H1 (cell line): ENCODE measurements around the gene SLC5A2. TPM values are rescaled to one million over a fixed set of nuclear protein-coding genes. Genes with fewer than 3 reads are reported as not detected.

Source experiments
- CTCF ChIA-PET: fragments of 300-600 bp; sonication (Branson Sonifier 250); formaldehyde crosslinking; loops from one replicate; lab custom pipeline; 2021; ENCODE audit not compliant: partially characterized antibody; lab: Charles Lee
- POLR2A ChIA-PET: fragments of 300-600 bp; sonication (Branson Sonifier 250); formaldehyde crosslinking; loops from one replicate; lab custom pipeline; 2021; ENCODE audit warnings: inconsistent platforms; ENCODE audit not compliant: partially characterized antibody; lab: Charles Lee
- DNase-seq, 2 experiments: peaks; one replicate each; pipeline versions ENCODE4 v3.0.0 to v3.0.0-alpha.2; 2010 to 2022; ENCODE audit warnings: low spot score in 2 of 2, low read depth in 1 of 2, mixed read lengths in 1 of 2
- FAIRE-seq: peaks from 2 replicates; lab custom pipeline; 2011; peaks lifted over from hg19 to GRCh38; lab: Jason Lieb, UNC
- H2AFZ ChIP-seq: 2 replicates; pipeline ENCODE4 v1.8.1; 2012; ENCODE audit warnings: low read length, inconsistent platforms
- H2AK5ac ChIP-seq: 2 replicates; pipeline ENCODE4 v1.6.1; 2013; ENCODE audit warnings: low read depth, low read length
- H2BK120ac ChIP-seq: replicated peaks from 2 replicates; pipeline ENCODE3; 2013; ENCODE audit warnings: low read depth, low read length, inconsistent platforms
- H2BK12ac ChIP-seq: 2 replicates; pipeline ENCODE4 v1.6.1; 2013; ENCODE audit warnings: low read depth, low read length
- H2BK15ac ChIP-seq: 2 replicates; pipeline ENCODE4 v1.6.1; 2013; ENCODE audit warnings: low read length
- H2BK20ac ChIP-seq: 2 replicates; pipeline ENCODE4 v1.6.1; 2013; ENCODE audit warnings: low read length
- H2BK5ac ChIP-seq: 2 replicates; pipeline ENCODE4 v1.6.1; 2013; ENCODE audit warnings: low read depth, low read length
- H3K14ac ChIP-seq: 2 replicates; pipeline ENCODE4 v1.6.1; 2013; ENCODE audit warnings: inconsistent platforms; ENCODE audit not compliant: insufficient read length
- H3K18ac ChIP-seq: 2 replicates; pipeline ENCODE4 v1.6.1; 2013; ENCODE audit warnings: low read length; ENCODE audit errors: extremely low read depth
- H3K23ac ChIP-seq: 2 replicates; pipeline ENCODE4 v1.6.1; 2013; ENCODE audit warnings: inconsistent platforms; ENCODE audit not compliant: insufficient read length
- H3K23me2 ChIP-seq: 2 replicates; pipeline ENCODE4 v1.6.1; 2013; ENCODE audit warnings: low read depth, low read length
- H3K27ac ChIP-seq: 2 replicates; pipeline ENCODE4 v1.6.1; 2011; ENCODE audit warnings: low read depth, low read length, inconsistent platforms
- H3K27me3 ChIP-seq, 4 experiments: replicated peaks in 1 of 4; 1 replicate in 1 of 4; 2 replicates in 3 of 4; pipeline versions ENCODE4 v1.6.1 to v1.8.1; 2011 to 2013; ENCODE audit warnings: low read length in 3 of 4, mild to moderate bottlenecking in 3 of 4, inconsistent platforms in 2 of 4, mixed read lengths in 2 of 4, moderate library complexity in 1 of 4; ENCODE audit not compliant: control insufficient read depth in 3 of 4, insufficient read depth in 3 of 4; ENCODE audit errors: extremely low read depth in 1 of 4
- H3K36me3 ChIP-seq, 4 experiments: 2 replicates each; pipeline versions ENCODE4 v1.6.1 to v1.8.1; 2011 to 2013; ENCODE audit warnings: mild to moderate bottlenecking in 4 of 4, low read length in 3 of 4, moderate library complexity in 2 of 4, control low read depth in 1 of 4, inconsistent platforms in 1 of 4; ENCODE audit not compliant: insufficient read depth in 4 of 4, control insufficient read depth in 2 of 4
- H3K4ac ChIP-seq: replicated peaks from 2 replicates; pipeline ENCODE3; 2013; ENCODE audit warnings: low read length, low read depth, mixed read lengths, inconsistent platforms; ENCODE audit not compliant: insufficient read length
- H3K4me1 ChIP-seq, 4 experiments: replicated peaks in 1 of 4; 1 replicate in 1 of 4; 2 replicates in 3 of 4; pipeline versions ENCODE4 v1.6.1 to v1.8.1; 2011 to 2013; ENCODE audit warnings: low read length in 3 of 4, inconsistent platforms in 2 of 4, mixed read lengths in 1 of 4; ENCODE audit not compliant: insufficient read depth in 4 of 4, control insufficient read depth in 3 of 4
- H3K4me2 ChIP-seq, 2 experiments: 2 replicates each; pipeline versions ENCODE4 v1.6.1 to v1.8.1; 2011 to 2013; ENCODE audit warnings: low read depth in 2 of 2, low read length in 2 of 2, control low read depth in 1 of 2, inconsistent platforms in 1 of 2, mild to moderate bottlenecking in 1 of 2; ENCODE audit not compliant: insufficient read depth in 1 of 2
- H3K4me3 ChIP-seq, 4 experiments: fragments of 200-600, 300-600 bp in 1 of 4; sonication (generic), shearing (Covaris generic), sonication (Bioruptor Twin) in 1 of 4; 2 replicates each; pipeline versions ENCODE4 v1.5.1 to v1.8.1; 2011 to 2016; ENCODE audit warnings: low read length in 4 of 4, low read depth in 3 of 4, control low read depth in 2 of 4, inconsistent platforms in 2 of 4, mild to moderate bottlenecking in 2 of 4, mixed read lengths in 1 of 4, moderate library complexity in 1 of 4; ENCODE audit not compliant: insufficient read depth in 2 of 4; ENCODE audit errors: extremely low read depth in 1 of 4
- H3K56ac ChIP-seq: replicated peaks from 2 replicates; pipeline ENCODE3; 2013; ENCODE audit warnings: low read depth, mild to moderate bottlenecking, mixed read lengths, low read length, inconsistent platforms; ENCODE audit not compliant: insufficient read length
- H3K79me1 ChIP-seq: 2 replicates; pipeline ENCODE4 v1.6.1; 2013; ENCODE audit warnings: low read depth, low read length, control low read depth
- H3K79me2 ChIP-seq, 2 experiments: 2 replicates each; pipeline versions ENCODE4 v1.6.1 to v1.8.1; 2012 to 2013; ENCODE audit warnings: low read length in 2 of 2, mild to moderate bottlenecking in 2 of 2, inconsistent platforms in 1 of 2; ENCODE audit not compliant: insufficient read depth in 2 of 2, control insufficient read depth in 1 of 2
- H3K9ac ChIP-seq, 4 experiments: replicated peaks in 1 of 4; 1 replicate in 1 of 4; 2 replicates in 3 of 4; pipeline versions ENCODE4 v1.6.1 to v1.8.1; 2011 to 2013; ENCODE audit warnings: low read depth in 3 of 4, low read length in 3 of 4, control low read depth in 2 of 4, mild to moderate bottlenecking in 2 of 4, moderate library complexity in 2 of 4, inconsistent platforms in 1 of 4; ENCODE audit errors: extremely low read depth in 1 of 4
- H3K9me3 ChIP-seq, 2 experiments: 2 replicates each; pipeline versions ENCODE4 v1.6.1 to v1.8.1; 2012 to 2013; ENCODE audit warnings: mild to moderate bottlenecking in 2 of 2, moderate library complexity in 2 of 2, control low read depth in 1 of 2, inconsistent platforms in 1 of 2, low read depth in 1 of 2, low read length in 1 of 2, mixed read lengths in 1 of 2; ENCODE audit not compliant: insufficient read depth in 2 of 2
- H4K20me1 ChIP-seq, 2 experiments: replicated peaks in 1 of 2; 2 replicates each; pipeline versions ENCODE3 to v1.8.1; 2011 to 2013; ENCODE audit warnings: inconsistent platforms in 2 of 2, low read length in 2 of 2, mild to moderate bottlenecking in 1 of 2; ENCODE audit not compliant: insufficient read depth in 2 of 2, control insufficient read depth in 1 of 2
- H4K5ac ChIP-seq: 2 replicates; pipeline ENCODE4 v1.6.1; 2013; ENCODE audit warnings: low read length, low read depth, mixed read lengths, inconsistent platforms; ENCODE audit not compliant: insufficient read length
- H4K8ac ChIP-seq: 2 replicates; pipeline ENCODE4 v1.8.0; 2013; ENCODE audit warnings: mild to moderate bottlenecking, moderate library complexity, low read length, inconsistent platforms; ENCODE audit not compliant: insufficient read depth; ENCODE audit errors: extremely low read depth
- H4K91ac ChIP-seq: replicated peaks from 2 replicates; pipeline ENCODE3; 2013; ENCODE audit warnings: low read length, mixed read lengths, inconsistent platforms; ENCODE audit not compliant: insufficient read length
- BRCA1 ChIP-seq: IDR thresholded peaks from 2 replicates; pipeline ENCODE4 v1.6.1; 2012; ENCODE audit warnings: low read depth, low read length, improper control_type of control experiment
- CEBPB ChIP-seq: IDR thresholded peaks from 2 replicates; pipeline ENCODE4 v1.6.1; 2012; ENCODE audit warnings: low read depth, low read length
- CHD1 ChIP-seq: IDR thresholded peaks from 2 replicates; pipeline ENCODE4 v1.6.1; 2012; ENCODE audit warnings: low read depth, low read length, improper control_type of control experiment
- EP300 ChIP-seq, 2 experiments: IDR thresholded peaks; 1 replicate in 1 of 2; 2 replicates in 1 of 2; pipeline ENCODE4 v1.6.1; 2011 to 2012; ENCODE audit warnings: low read depth in 2 of 2, low read length in 2 of 2, mild to moderate bottlenecking in 2 of 2, borderline replicate concordance in 1 of 2, inconsistent platforms in 1 of 2, moderate library complexity in 1 of 2
- HDAC6 ChIP-seq: IDR thresholded peaks from one replicate; pipeline ENCODE4 v1.7.1; 2012; ENCODE audit warnings: low read depth, mild to moderate bottlenecking, inconsistent platforms, low read length, moderate library complexity
- KDM4A ChIP-seq: IDR thresholded peaks from one replicate; pipeline ENCODE4 v1.7.1; 2012; ENCODE audit warnings: low read depth, mild to moderate bottlenecking, moderate library complexity, low read length, inconsistent platforms; ENCODE audit not compliant: severe bottlenecking
- MAX ChIP-seq: IDR thresholded peaks from 2 replicates; pipeline ENCODE4 v1.6.1; 2012; ENCODE audit warnings: inconsistent platforms
- SIN3A ChIP-seq, 2 experiments: IDR thresholded peaks in 1 of 2; conservative IDR thresholded peaks in 1 of 2; 2 replicates each; pipeline ENCODE4 v1.6.1; 2011 to 2012; ENCODE audit warnings: low read length in 2 of 2, improper control_type of control experiment in 1 of 2, low read depth in 1 of 2, mild to moderate bottlenecking in 1 of 2
- SP2 ChIP-seq: IDR thresholded peaks from 2 replicates; pipeline ENCODE4 v1.6.1; 2012; ENCODE audit warnings: mild to moderate bottlenecking, low read length, inconsistent platforms
- SRF ChIP-seq: IDR thresholded peaks from 2 replicates; pipeline ENCODE4 v1.6.1; 2011; ENCODE audit warnings: mild to moderate bottlenecking, low read depth, low read length, moderate library complexity
- TCF12 ChIP-seq: IDR thresholded peaks from 2 replicates; pipeline ENCODE4 v1.6.1; 2011; ENCODE audit warnings: low read depth, mild to moderate bottlenecking, low read length
- USF2 ChIP-seq: IDR thresholded peaks from 2 replicates; pipeline ENCODE4 v1.6.1; 2011; ENCODE audit warnings: low read length, improper control_type of control experiment
- WGBS, 2 experiments: shearing (Covaris generic) in 1 of 2; methylation state at CpG; one replicate each; pipeline versions ENCODE4 v1.1.6 to v1.1.7; 2013 to 2015; ENCODE audit warnings: low lambda C conversion rate in 2 of 2, mixed read lengths in 2 of 2, inconsistent platforms in 1 of 2, low coverage in 1 of 2, missing lambda C conversion rate in 1 of 2; ENCODE audit not compliant: insufficient replicate concordance in 2 of 2, insufficient coverage in 1 of 2, insufficient read length in 1 of 2; ENCODE audit errors: extremely low coverage in 1 of 2, missing lambda C conversion rate in 1 of 2; 5-methylcytosine and 5-hydroxymethylcytosine counted together
- polyA plus RNA-seq, 7 experiments: library from polyadenylated mRNA; depleted of rRNA in 3 of 7; stranded (reverse) in 5 of 7; unstranded in 2 of 7; fragments of >200 nt in 5 of 7; fragments of 200-250 nt in 2 of 7; gene quantifications; 1 replicate in 5 of 7; 2 replicates in 1 of 7; 4 replicates in 1 of 7; pipeline versions ENCODE4 v1.2.1 to v1.2.3, GENCODE V29; 2011 to 2013; ENCODE audit warnings: missing spikeins in 2 of 7, mixed read lengths in 2 of 7
- total RNA-seq: library from RNA; stranded (reverse); fragmentation: NEBNext Ultra II Directional; extraction: Animal tissue kit (Norgen Biotek cat#: 25700); gene quantifications from 2 replicates; pipeline ENCODE4 v1.2.1, GENCODE V29; 2021

Gene SLC5A2
- total and polyA plus RNA-seq, 2 of the 8 experiments (the other 6 are each of a cell fraction or from before 2014, with no cell fraction given): 0.56 to 4.4 TPM

- Histone ChIP-seq H3K14ac (no peak overlapping the region), H3K79me2 (no peaks in the 10 kb centered on the region), H3K4me3 (no peak overlapping the region), H3K56ac (no peak overlapping the region), H4K91ac (no peak overlapping the region), H2BK120ac (no peak overlapping the region), H2AK5ac (no peak overlapping the region), H3K27ac (no peak overlapping the region), H4K5ac (no peak overlapping the region), H3K9me3 (no peaks in the 10 kb centered on the region), H2BK20ac (no peak overlapping the region), H3K23me2 (no peaks in the 10 kb centered on the region), H2BK15ac (no peak overlapping the region), H3K9ac (no peak overlapping the region), H2BK5ac (no peak overlapping the region), H3K27me3 (peaks cover 0 to 3% (median 3%) of the 10 kb centered on the region in 4 experiments; a peak in 4 of 7 replicates), H4K20me1 (no peaks in the 10 kb centered on the region), H2BK12ac (no peak overlapping the region), H4K8ac (no peak overlapping the region), H3K18ac (no peak overlapping the region), H2AFZ (no peak overlapping the region), H3K4me1 (peaks cover 0 to 3% (median 0%) of the 10 kb centered on the region in 4 experiments; a peak in 2 of 7 replicates), H3K23ac (no peak overlapping the region), H3K79me1 (no peaks in the 10 kb centered on the region), H3K4me2 (no peak overlapping the region), H3K4ac (no peak overlapping the region), H3K36me3 (peaks cover 0 to 13% (median 1%) of the 10 kb centered on the region in 4 experiments; a peak in 4 of 8 replicates)
- FAIRE-seq (no peak), DNase-seq (no peak)
- POLR2A ChIA-PET: interaction anchor here (0.9 kb wide), 1 partner anchor 23 kb away, joined by 3 read pairs; no protein-coding TSS in a partner anchor
- WGBS, 2 experiments: 89% methylated on average over 16 of the region's 18 CpGs; no CpG with 5 or more reads in 1 of the 2 experiments
- CTCF ChIA-PET: interaction anchor here (1.0 kb wide), 1 partner anchor 402 kb away, joined by 3 read pairs; no protein-coding TSS in a partner anchor
- no peak for TF ChIP-seq MAX
- no peak for TF ChIP-seq HDAC6
- TF ChIP-seq BRCA1: no peak
- no peak for TF ChIP-seq SRF
- TF ChIP-seq TCF12: no peak
- no peak for TF ChIP-seq USF2
- TF ChIP-seq CHD1: no peak
- TF ChIP-seq CEBPB: no peak
- no peak for TF ChIP-seq SP2
- no peak for TF ChIP-seq KDM4A
- TF ChIP-seq EP300 (IDR thresholded peaks at IDR 0.05; ENCODE audit: borderline replicate concordance in 1 of 2, low read depth in 2 of 2, low read length in 2 of 2): no peak
- no peak for TF ChIP-seq SIN3A (conservative IDR thresholded peaks at IDR 0.05 in 1 of 2, IDR thresholded peaks at IDR 0.05 in 1 of 2; ENCODE audit: low read depth in 1 of 2, low read length in 2 of 2)
Observed at GRCh38 chr16:31466381-31466841, 16.5 kb upstream of the SLC5A2 start.
